ENCODE results near the gene NUP205. TPM values are rescaled to one million over a fixed set of nuclear protein-coding genes. Genes with fewer than 3 reads are reported as not detected.

NUP205 gene
- total RNA-seq, 2 experiments from 2014 or later, result 145 to 148 TPM

- no peak overlapping the region for H3K4me3 Mint-ChIP-seq
- H3K4me1 Mint-ChIP-seq, result peaks cover 20% of the 10 kb centered on the region
- DNase-seq, result no peak
- H3K36me3 Mint-ChIP-seq, result peaks cover 34% of the 10 kb centered on the region
- H3K9me3 Mint-ChIP-seq, result peaks cover 6% of the 10 kb centered on the region
- no peaks in the 10 kb centered on the region for H3K27me3 Mint-ChIP-seq
- no peak overlapping the region for H3K27ac Mint-ChIP-seq
These were observed 14.1 kb downstream of the NUP205 start for GRCh38 chr7:135571834-135572233.

DNA sequence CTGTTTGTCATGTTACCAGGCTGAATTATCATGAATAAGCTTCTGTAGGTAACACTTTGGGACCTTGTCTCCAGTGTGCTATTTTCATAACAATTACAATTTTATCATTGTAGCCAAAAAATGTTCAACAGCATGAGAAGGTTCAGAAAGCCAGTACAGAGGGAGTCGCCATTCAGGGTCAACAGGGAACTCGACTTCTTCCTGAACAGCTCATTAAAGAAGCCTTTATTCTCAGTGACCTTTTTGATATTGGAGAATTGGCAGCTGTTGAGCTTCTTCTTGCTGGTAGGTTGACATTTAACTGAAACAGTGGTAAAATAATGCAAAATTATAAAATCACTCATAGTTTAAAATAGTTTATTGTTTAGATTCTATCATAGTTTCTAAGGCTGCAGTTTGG, 15.8 kb downstream of the NUP205 start:
- no peak overlapping the region for H3K27ac Mint-ChIP-seq

GRCh38 chr7:135575296-135575695, 17.6 kb downstream of the NUP205 start:
- Mint-ChIP-seq H3K4me1 (peaks cover 14% of the 10 kb centered on the region), H3K4me3 (no peak overlapping the region), H3K36me3 (peaks cover 40% of the 10 kb centered on the region), H3K27ac (peak overlapping the region; percentile 80), H3K9me3 (peaks cover 6% of the 10 kb centered on the region), H3K27me3 (no peaks in the 10 kb centered on the region)
- no peak for DNase-seq

More for the DNA sequence above, 15.8 kb downstream of the NUP205 start:
- peaks cover 6% of the 10 kb centered on the region for H3K9me3 Mint-ChIP-seq
- H3K27me3 Mint-ChIP-seq, result no peaks in the 10 kb centered on the region
- H3K4me1 Mint-ChIP-seq, result peaks cover 18% of the 10 kb centered on the region
- peaks cover 41% of the 10 kb centered on the region for H3K36me3 Mint-ChIP-seq
- DNase-seq, result no peak
- no peak overlapping the region for H3K4me3 Mint-ChIP-seq

DNA sequence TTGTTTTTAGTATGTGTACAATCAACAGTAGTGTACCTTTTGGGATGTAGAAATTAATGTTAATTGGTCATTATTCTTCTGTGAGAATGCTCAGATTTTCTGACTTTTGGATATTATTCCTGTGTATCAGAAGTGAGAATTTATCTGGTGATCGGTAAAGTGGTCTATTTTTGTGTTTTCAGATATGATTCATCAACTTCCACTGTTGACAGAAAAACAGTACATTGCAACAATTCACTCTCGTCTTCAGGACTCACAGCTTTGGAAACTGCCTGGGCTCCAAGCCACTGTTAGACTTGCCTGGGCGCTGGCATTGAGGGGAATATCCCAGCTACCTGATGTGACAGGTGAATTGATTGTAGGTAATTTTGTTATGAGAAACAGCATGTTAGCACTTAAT, 20.9 kb downstream of the NUP205 start:
- Mint-ChIP-seq H3K27ac (no peak overlapping the region), H3K4me3 (no peak overlapping the region)

GRCh38 chr7:135584362-135585353, 26.9 kb downstream of the NUP205 start:
- H3K9me3 Mint-ChIP-seq, result no peaks in the 10 kb centered on the region
- H3K27me3 Mint-ChIP-seq, result no peaks in the 10 kb centered on the region
- no peaks in the 10 kb centered on the region for H3K4me1 Mint-ChIP-seq
- H3K36me3 Mint-ChIP-seq, result peaks cover 29% of the 10 kb centered on the region
- DNase-seq, result no peak
- H3K27ac Mint-ChIP-seq, result no peak overlapping the region
- H3K4me3 Mint-ChIP-seq, result no peak overlapping the region

More for the DNA sequence above, 20.9 kb downstream of the NUP205 start:
- peaks cover 12% of the 10 kb centered on the region for H3K4me1 Mint-ChIP-seq
- no peaks in the 10 kb centered on the region for H3K27me3 Mint-ChIP-seq
- H3K9me3 Mint-ChIP-seq, result peaks cover 6% of the 10 kb centered on the region
- peaks cover 40% of the 10 kb centered on the region for H3K36me3 Mint-ChIP-seq
- DNase-seq, result no peak

GRCh38 chr7:135597181-135597925, 39.6 kb downstream of the NUP205 start:
- Mint-ChIP-seq H3K4me3 (no peak overlapping the region), H3K36me3 (peaks cover 15% of the 10 kb centered on the region), H3K27me3 (no peaks in the 10 kb centered on the region), H3K4me1 (peaks cover 6% of the 10 kb centered on the region), H3K27ac (no peak overlapping the region), H3K9me3 (no peaks in the 10 kb centered on the region)
- DNase-seq, result no peak

DNA sequence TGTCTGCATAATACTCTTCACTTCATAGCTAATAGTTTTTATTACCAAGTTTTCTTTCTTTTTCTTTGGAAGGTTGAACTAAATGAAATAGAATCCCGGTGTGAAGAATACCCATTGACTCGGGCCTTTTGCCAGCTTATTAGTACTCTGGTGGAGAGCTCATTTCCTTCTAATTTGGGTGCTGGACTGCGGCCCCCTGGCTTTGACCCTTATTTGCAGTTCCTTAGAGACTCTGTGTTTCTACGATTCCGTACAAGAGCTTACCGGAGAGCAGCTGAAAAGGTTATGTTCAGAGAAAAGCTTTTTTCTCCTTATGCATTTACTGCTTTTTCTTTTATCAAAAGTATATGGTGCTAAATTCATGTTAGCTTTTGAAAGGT, 40.2 kb downstream of the NUP205 start:
- Mint-ChIP-seq H3K4me3 (no peak overlapping the region), H3K9me3 (no peaks in the 10 kb centered on the region), H3K27ac (no peak overlapping the region), H3K4me1 (peaks cover 6% of the 10 kb centered on the region), H3K27me3 (no peaks in the 10 kb centered on the region), H3K36me3 (peaks cover 15% of the 10 kb centered on the region)
- no peak for DNase-seq

DNA sequence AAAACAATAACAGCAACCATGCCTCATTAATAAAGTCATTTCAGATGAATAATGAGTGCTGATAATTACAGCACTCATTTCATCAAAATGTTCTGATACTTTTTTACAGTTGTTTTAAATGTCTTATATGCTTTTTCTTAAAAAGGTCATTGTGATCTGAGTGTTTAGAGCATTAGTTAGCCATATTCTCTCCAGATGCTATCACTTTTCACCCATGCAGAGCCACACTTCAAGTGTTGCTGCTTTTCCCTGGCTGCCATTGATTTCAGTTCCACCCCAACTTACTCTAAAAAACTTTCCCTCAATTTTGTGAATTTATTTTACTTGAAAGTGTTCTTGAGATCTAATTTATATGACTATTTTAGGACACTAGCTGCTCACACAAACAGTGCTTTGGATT, 41.8 kb downstream of the NUP205 start:
- H3K4me3 Mint-ChIP-seq, result no peak overlapping the region
- DNase-seq, result no peak
- H3K27ac Mint-ChIP-seq, result no peak overlapping the region
- H3K4me1 Mint-ChIP-seq, result peaks cover 6% of the 10 kb centered on the region
- H3K27me3 Mint-ChIP-seq, result no peaks in the 10 kb centered on the region
- H3K36me3 Mint-ChIP-seq, result peaks cover 14% of the 10 kb centered on the region
- H3K9me3 Mint-ChIP-seq, result no peaks in the 10 kb centered on the region

- Mint-ChIP-seq H3K9me3 (no peaks in the 10 kb centered on the region), H3K4me3 (no peak overlapping the region), H3K36me3 (peaks cover 12% of the 10 kb centered on the region), H3K4me1 (peaks cover 6% of the 10 kb centered on the region), H3K27ac (no peak overlapping the region), H3K27me3 (no peaks in the 10 kb centered on the region)
- no peak for DNase-seq
These were observed 42.5 kb downstream of the NUP205 start for GRCh38 chr7:135600226-135600625.

DNA sequence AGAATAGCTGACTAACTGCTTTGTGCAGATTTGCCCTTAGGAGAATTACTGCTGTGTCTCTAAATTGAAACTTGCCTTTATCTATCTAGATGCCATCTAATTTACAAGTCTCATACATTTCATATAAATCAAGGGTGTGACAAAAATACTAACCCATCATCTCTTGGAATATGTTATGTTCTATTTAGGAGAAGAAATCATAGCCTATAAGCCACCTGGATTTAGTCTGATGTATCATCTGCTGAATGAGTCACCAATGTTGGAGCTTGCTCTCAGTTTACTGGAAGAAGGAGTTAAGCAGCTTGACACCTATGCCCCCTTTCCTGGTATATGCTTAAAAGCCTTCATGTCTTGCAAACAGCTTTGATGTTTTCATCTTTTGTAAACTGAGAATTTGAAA, 43.5 kb downstream of the NUP205 start:
- Mint-ChIP-seq H3K27me3 (no peaks in the 10 kb centered on the region), H3K36me3 (peaks cover 11% of the 10 kb centered on the region), H3K4me1 (peaks cover 6% of the 10 kb centered on the region), H3K4me3 (no peak overlapping the region), H3K9me3 (no peaks in the 10 kb centered on the region), H3K27ac (peak overlapping the region; percentile 45)
- no peak for DNase-seq

- Mint-ChIP-seq H3K27me3 (no peaks in the 10 kb centered on the region), H3K4me3 (no peak overlapping the region), H3K36me3 (peaks cover 19% of the 10 kb centered on the region), H3K9me3 (no peaks in the 10 kb centered on the region), H3K4me1 (peaks cover 2% of the 10 kb centered on the region), H3K27ac (no peak overlapping the region)
- no peak for DNase-seq
These were observed 44.6 kb downstream of the NUP205 start for GRCh38 chr7:135602304-135602703.

GRCh38 chr7:135616136-135616535, 58.4 kb downstream of the NUP205 start:
- Mint-ChIP-seq H3K9me3 (no peaks in the 10 kb centered on the region), H3K4me3 (no peak overlapping the region), H3K4me1 (no peaks in the 10 kb centered on the region), H3K27me3 (no peaks in the 10 kb centered on the region), H3K27ac (no peak overlapping the region), H3K36me3 (peaks cover 9% of the 10 kb centered on the region)
- DNase-seq, result no peak

- no peak overlapping the region for H3K4me3 Mint-ChIP-seq
- no peak for DNase-seq
- H3K27ac Mint-ChIP-seq, result peak overlapping the region; percentile 12
- H3K4me1 Mint-ChIP-seq, result no peaks in the 10 kb centered on the region
- peaks cover 9% of the 10 kb centered on the region for H3K36me3 Mint-ChIP-seq
- H3K9me3 Mint-ChIP-seq, result no peaks in the 10 kb centered on the region
- no peaks in the 10 kb centered on the region for H3K27me3 Mint-ChIP-seq
These were observed 60.1 kb downstream of the NUP205 start for GRCh38 chr7:135617781-135618180.

DNA sequence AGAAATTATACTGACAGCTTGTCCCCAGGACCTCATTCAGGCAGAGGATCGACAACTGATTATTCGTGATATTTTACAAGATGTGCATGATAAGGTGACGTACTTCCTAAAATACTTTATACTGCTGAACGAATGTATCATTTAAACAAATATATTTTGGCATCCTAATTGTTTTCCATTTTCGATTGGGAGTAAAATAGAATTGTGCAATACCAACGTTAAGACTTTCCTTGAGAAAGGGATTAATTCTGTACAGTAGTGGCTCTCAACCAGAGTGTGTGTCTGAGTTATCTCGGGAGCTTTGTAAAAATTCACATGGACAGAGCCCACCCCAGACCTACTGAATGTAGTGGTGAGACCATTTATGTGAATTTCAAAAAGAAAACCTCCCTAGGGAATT, 60.8 kb downstream of the NUP205 start:
- H3K36me3 Mint-ChIP-seq, result peaks cover 8% of the 10 kb centered on the region
- no peak overlapping the region for H3K27ac Mint-ChIP-seq
- no peak for DNase-seq
- H3K4me1 Mint-ChIP-seq, result no peaks in the 10 kb centered on the region
- H3K27me3 Mint-ChIP-seq, result no peaks in the 10 kb centered on the region
- no peak overlapping the region for H3K4me3 Mint-ChIP-seq
- no peaks in the 10 kb centered on the region for H3K9me3 Mint-ChIP-seq

DNA sequence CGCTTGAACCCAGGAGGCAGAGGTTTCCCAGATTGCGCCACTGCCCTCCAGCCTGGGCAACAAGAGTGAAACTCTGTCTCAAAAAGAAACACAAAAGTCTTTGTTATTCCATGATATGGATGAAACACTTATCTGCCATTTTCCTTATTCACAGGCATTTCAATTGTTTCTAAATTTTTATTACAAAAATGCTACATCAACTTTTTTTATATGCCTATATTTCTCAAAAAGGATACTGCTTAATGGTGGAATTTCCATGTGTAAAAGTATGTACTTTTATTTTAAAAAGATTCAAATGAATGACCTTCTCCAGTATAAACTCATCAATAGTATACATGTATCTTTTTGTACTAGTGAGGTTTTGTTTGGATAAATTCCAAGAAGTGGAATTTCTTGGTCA, 62.7 kb downstream of the NUP205 start:
- DNase-seq, result no peak
- no peak overlapping the region for H3K27ac Mint-ChIP-seq
- H3K4me3 Mint-ChIP-seq, result no peak overlapping the region
- no peaks in the 10 kb centered on the region for H3K4me1 Mint-ChIP-seq
- H3K9me3 Mint-ChIP-seq, result no peaks in the 10 kb centered on the region
- H3K27me3 Mint-ChIP-seq, result no peaks in the 10 kb centered on the region
- H3K36me3 Mint-ChIP-seq, result peaks cover 14% of the 10 kb centered on the region
